ENCODE measurements around the gene CNKSR1. TPM values are rescaled to one million over a fixed set of nuclear protein-coding genes. Genes with fewer than 3 reads are reported as not detected.

CNKSR1 gene
- total and polyA plus RNA-seq, 2 of the 4 experiments (the other 2 are of a cell fraction) = 0.43 TPM; not detected in 1

DNA sequence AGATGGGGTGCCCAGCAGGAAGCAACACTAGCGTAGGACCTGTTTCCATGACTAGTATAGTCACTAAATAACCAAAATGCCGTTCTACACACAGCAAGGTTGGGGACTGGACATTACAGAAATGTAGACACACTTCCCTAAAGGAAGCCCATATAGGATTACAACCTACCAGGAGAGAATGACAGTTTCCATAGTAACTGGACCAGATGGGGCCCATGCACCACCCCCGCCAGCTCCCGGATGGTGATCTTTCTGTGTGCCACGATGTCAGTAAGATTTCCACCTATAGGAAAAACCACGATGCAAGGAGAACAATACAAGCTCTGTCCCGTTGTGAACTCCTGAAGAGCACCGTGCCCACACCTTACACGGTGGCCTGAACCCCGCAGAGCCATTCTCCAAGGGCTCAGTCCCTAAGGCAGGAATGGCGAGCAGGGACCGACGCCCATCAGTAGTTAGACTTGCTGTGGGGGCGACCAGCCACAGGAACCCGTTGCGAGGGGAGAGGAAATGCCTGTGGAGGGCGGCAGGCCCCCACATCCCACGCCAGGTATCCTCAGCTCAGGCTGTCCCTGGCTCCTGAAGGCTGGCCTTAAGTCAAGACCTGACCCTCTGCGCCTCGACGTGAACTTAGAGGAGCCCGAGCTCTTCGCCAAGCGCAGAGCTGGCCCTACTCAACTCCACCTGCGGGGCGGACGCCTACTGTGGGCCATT is 43.1 kb downstream of the CNKSR1 start:
- no peak overlapping the region for H3K4me3 ChIP-seq (ENCODE audit: insufficient read depth, low read depth, low read length)
- no peak overlapping the region for H3K4me2 ChIP-seq (ENCODE audit: low read depth, low read length)
- no peaks in the 10 kb centered on the region for H3K9me1 ChIP-seq (ENCODE audit: insufficient read depth, low read length)
- no peak overlapping the region for H3K9ac ChIP-seq (ENCODE audit: low read depth, low read length)
- H3K27me3 ChIP-seq (ENCODE audit: control insufficient read depth, insufficient read depth, low read length) = peaks cover 45% of the 10 kb centered on the region
- no peak for TF ChIP-seq BHLHE40 (IDR thresholded peaks at IDR 0.05; ENCODE audit: low read depth, low read length)
- no peak for TF ChIP-seq SMC3 (IDR thresholded peaks at IDR 0.05; ENCODE audit: low read depth, low read length)
- no peak overlapping the region for H3K27ac ChIP-seq (ENCODE audit: insufficient read depth, low read length)
- H2BK15ac ChIP-seq (ENCODE audit: low read depth, low read length) = no peak overlapping the region
- H4K5ac ChIP-seq (ENCODE audit: low read depth, low read length) = no peak overlapping the region
- intact Hi-C loops (cut with micrococcal nuclease) (no loop called here), in situ Hi-C loops (cut with MboI; ENCODE audit: low sequenced_read_pairs) (no loop called here), dilution Hi-C loops (cut with HindIII; ENCODE audit: low sequenced_read_pairs, unreplicated experiment) (no loop called here)
- H4K20me1 ChIP-seq (ENCODE audit: insufficient read depth, low read length) = no peaks in the 10 kb centered on the region
- no peak overlapping the region for H2AK5ac ChIP-seq (ENCODE audit: low read depth, low read length)
- no peak overlapping the region for H3K56ac ChIP-seq (ENCODE audit: extremely low read depth, insufficient read depth, low read length)
- H2BK120ac ChIP-seq (ENCODE audit: low read depth, low read length) = no peak overlapping the region
- H4K91ac ChIP-seq (ENCODE audit: insufficient read depth, low read depth, low read length) = no peak overlapping the region
- H3K4me1 ChIP-seq (ENCODE audit: control insufficient read depth, insufficient read depth, low read length) = no peaks in the 10 kb centered on the region
- no peak overlapping the region for H2AK9ac ChIP-seq (replicated peaks; ENCODE audit: low read depth, low read length, poor library complexity)
- ChIA-PET CTCF (interaction anchor here (1.6 kb wide), 1 partner anchor 13 kb away, joined by 4 read pairs; the partner anchor contains the start of gene CEP85), POLR2A (ENCODE audit: unreplicated experiment) (no interaction called here)
- no peak overlapping the region for H4K8ac ChIP-seq (ENCODE audit: low read depth in 2 of 2, low read length in 2 of 2)
- H3K18ac ChIP-seq (ENCODE audit: low read depth, low read length) = no peak overlapping the region
- no TSS peak for BruUV-seq (replicated peaks)
- H3K14ac ChIP-seq (replicated peaks; ENCODE audit: low read depth, low read length) = no peak overlapping the region
- no peaks in the 10 kb centered on the region for H3K36me3 ChIP-seq (ENCODE audit: control insufficient read depth, insufficient read depth, low read length)
- 63% methylated on average over 10 of the region's 27 CpGs; no CpG with 5 or more reads in 1 of the 2 experiments for WGBS, 2 experiments (ENCODE audit: extremely low coverage in 2 of 2, insufficient read length in 1 of 2)
- no peaks in the 10 kb centered on the region for H3K79me1 ChIP-seq (ENCODE audit: low read depth in 1 of 2, low read length in 2 of 2)
- H2BK5ac ChIP-seq (ENCODE audit: low read depth, low read length, poor library complexity, severe bottlenecking) = no peak overlapping the region
- no peak overlapping the region for H2AFZ ChIP-seq (replicated peaks; ENCODE audit: low read length, poor library complexity)
- no peak overlapping the region for H2BK20ac ChIP-seq (ENCODE audit: low read depth, low read length)
- no peak overlapping the region for H3K23ac ChIP-seq (ENCODE audit: low read depth, low read length)
- DNase-seq (no peak), ATAC-seq (ENCODE audit: low read depth) (no peak)
- H3K9me3 ChIP-seq (ENCODE audit: control insufficient read depth, insufficient read depth, low read length) = no peaks in the 10 kb centered on the region
- no peak overlapping the region for H3K4ac ChIP-seq (ENCODE audit: low read depth, low read length)

All from IMR-90 (cell line).